Neuronal stem cell (in vitro differentiated cells): ENCODE data around the gene ZNF18.
A peak's percentile ranks its signal among the peaks of the same experiment; 100 is the strongest.

Source experiments
- DNase-seq: peaks from one replicate; pipeline ENCODE4 v3.0.0-alpha.2; 2013; ENCODE audit warnings: low spot score
- H2AFZ ChIP-seq: one replicate; pipeline ENCODE4 v1.6.1; 2013; ENCODE audit warnings: mild to moderate bottlenecking, low read length, inconsistent platforms
- H2AK5ac ChIP-seq: 2 replicates; pipeline ENCODE4 v1.6.1; 2013; ENCODE audit warnings: low read depth, mild to moderate bottlenecking, inconsistent platforms, low read length, moderate library complexity, mixed read lengths
- H2BK120ac ChIP-seq: 2 replicates; pipeline ENCODE4 v1.6.1; 2013; ENCODE audit warnings: low read depth, mild to moderate bottlenecking, inconsistent platforms, low read length, moderate library complexity, mixed read lengths
- H2BK12ac ChIP-seq: one replicate; pipeline ENCODE4 v1.6.1; 2013; ENCODE audit warnings: low read length, inconsistent platforms
- H2BK15ac ChIP-seq: 2 replicates; pipeline ENCODE4 v1.6.1; 2013; ENCODE audit warnings: mild to moderate bottlenecking, low read length, inconsistent platforms, mixed read lengths
- H2BK5ac ChIP-seq: one replicate; pipeline ENCODE4 v1.6.1; 2013; ENCODE audit warnings: inconsistent platforms, mild to moderate bottlenecking, low read length, moderate library complexity
- H3K14ac ChIP-seq: one replicate; pipeline ENCODE4 v1.6.1; 2013; ENCODE audit warnings: low read length, inconsistent platforms
- H3K18ac ChIP-seq: 2 replicates; pipeline ENCODE4 v1.6.1; 2013; ENCODE audit warnings: low read length, inconsistent platforms
- H3K23ac ChIP-seq: 2 replicates; pipeline ENCODE4 v1.6.1; 2013; ENCODE audit warnings: low read depth, mild to moderate bottlenecking, mixed read lengths, low read length, inconsistent platforms; ENCODE audit not compliant: poor library complexity
- H3K27ac ChIP-seq: replicated peaks from 3 replicates; pipeline ENCODE4 v1.5.1; 2013; ENCODE audit warnings: low read length, inconsistent platforms
- H3K27me3 ChIP-seq, 3 experiments: 2 replicates each; pipeline ENCODE4 v1.6.1; 2013; ENCODE audit warnings: low read length in 3 of 3, mild to moderate bottlenecking in 2 of 3, inconsistent platforms in 1 of 3, low read depth in 1 of 3, mixed read lengths in 1 of 3, moderate library complexity in 1 of 3; ENCODE audit not compliant: control insufficient read depth in 3 of 3, insufficient read depth in 3 of 3
- H3K36me3 ChIP-seq, 2 donors: replicated peaks in 1 of 2; 2 replicates each; pipeline ENCODE4 v1.6.1; 2013; ENCODE audit warnings: low read length in 2 of 2; ENCODE audit not compliant: control insufficient read depth in 2 of 2, insufficient read depth in 2 of 2
- H3K4ac ChIP-seq: 2 replicates; pipeline ENCODE4 v1.6.1; 2013; ENCODE audit warnings: inconsistent platforms, mild to moderate bottlenecking, low read length, moderate library complexity
- H3K4me1 ChIP-seq, 2 donors: 1 replicate in 1 of 2; 2 replicates in 1 of 2; pipeline ENCODE4 v1.6.1; 2013; ENCODE audit warnings: low read length in 2 of 2, low read depth in 1 of 2; ENCODE audit not compliant: control insufficient read depth in 2 of 2, insufficient read depth in 1 of 2
- H3K4me2 ChIP-seq: one replicate; pipeline ENCODE4 v1.6.1; 2013; ENCODE audit warnings: mild to moderate bottlenecking, low read length, inconsistent platforms; ENCODE audit not compliant: insufficient read depth, poor library complexity, severe bottlenecking
- H3K4me3 ChIP-seq, 2 donors: 2 replicates each; pipeline ENCODE4 v1.5.1; 2013; ENCODE audit warnings: low read length in 2 of 2, mild to moderate bottlenecking in 2 of 2, inconsistent platforms in 1 of 2, moderate library complexity in 1 of 2
- H3K79me1 ChIP-seq: one replicate; pipeline ENCODE4 v1.6.1; 2013; ENCODE audit warnings: low read depth, mild to moderate bottlenecking, inconsistent platforms, low read length, moderate library complexity
- H3K9ac ChIP-seq: one replicate; pipeline ENCODE4 v1.6.1; 2013; ENCODE audit warnings: mild to moderate bottlenecking, low read depth, low read length, inconsistent platforms; ENCODE audit not compliant: poor library complexity
- H3K9me3 ChIP-seq, 2 donors: replicated peaks in 1 of 2; 2 replicates each; pipeline versions ENCODE3 to v1.6.1; 2013; ENCODE audit warnings: low read length in 2 of 2, mild to moderate bottlenecking in 2 of 2, inconsistent platforms in 1 of 2, low read depth in 1 of 2, mixed read lengths in 1 of 2, moderate library complexity in 1 of 2; ENCODE audit not compliant: control insufficient read depth in 2 of 2, insufficient read depth in 1 of 2
- H4K8ac ChIP-seq: one replicate; pipeline ENCODE4 v1.6.1; 2013; ENCODE audit warnings: low read depth, mild to moderate bottlenecking, inconsistent platforms, low read length, moderate library complexity
- H4K91ac ChIP-seq: one replicate; pipeline ENCODE4 v1.6.1; 2013; ENCODE audit warnings: low read length, low read depth, mild to moderate bottlenecking, inconsistent platforms; ENCODE audit not compliant: poor library complexity
- WGBS, 2 donors: extraction: QIAGEN DNeasy Blood & Tissue Kit; methylation state at CpG; one replicate each; pipeline ENCODE4 v1.1.7; 2013; ENCODE audit warnings: missing lambda C conversion rate in 2 of 2, mixed read lengths in 1 of 2; ENCODE audit not compliant: insufficient read length in 2 of 2, insufficient replicate concordance in 1 of 2; ENCODE audit errors: extremely low coverage in 2 of 2; 5-methylcytosine and 5-hydroxymethylcytosine counted together

The ZNF18 gene

GRCh38 chr17:12021623-12022140 lies 24.4 kb upstream of the ZNF18 start:
- H2BK5ac ChIP-seq, result peak overlapping the region; percentile 59
- H3K23ac ChIP-seq, result no peak overlapping the region
- no peak overlapping the region for H4K91ac ChIP-seq
- no peak overlapping the region for H2BK12ac ChIP-seq
- H2AFZ ChIP-seq, result peak overlapping the region; percentile 92
- H3K14ac ChIP-seq, result no peak overlapping the region
- peaks cover 2 to 12% (median 10%) of the 10 kb centered on the region in 3 experiments for H3K27me3 ChIP-seq
- no peaks in the 10 kb centered on the region for H3K9me3 ChIP-seq
- H2BK120ac ChIP-seq, result no peak overlapping the region
- no peak for DNase-seq
- no peak overlapping the region for H3K4ac ChIP-seq
- H3K27ac ChIP-seq, result no peak overlapping the region
- peaks cover 0 to 4% of the 10 kb centered on the region in 2 donors for H3K36me3 ChIP-seq
- H3K4me1 ChIP-seq, result peaks cover 3 to 9% of the 10 kb centered on the region in 2 donors
- WGBS, 2 donors, result no CpG with 5 or more reads among the region's 3 CpGs
- H3K18ac ChIP-seq, result peak overlapping the region; percentile 77
- peak overlapping the region; percentile 66 to 95 for H3K4me3 ChIP-seq
- no peak overlapping the region for H4K8ac ChIP-seq
- H3K79me1 ChIP-seq, result peaks cover 4% of the 10 kb centered on the region
- no peak overlapping the region for H2AK5ac ChIP-seq
- H2BK15ac ChIP-seq, result no peak overlapping the region
- peak overlapping the region; percentile 52 for H3K4me2 ChIP-seq
- no peak overlapping the region for H3K9ac ChIP-seq

GRCh38 chr17:12020642-12021622 lies 23.7 kb upstream of the ZNF18 start, which contains the start of gene MAP2K4:
TSS of gene MAP2K4 (plus strand) at chr17:12020877. CDS start at chr17:12020887, 10 bp downstream.
- H2BK12ac ChIP-seq, result no peak within 1 kb of the TSS
- peaks cover 2 to 12% (median 10%) of the 10 kb centered on the region in 3 experiments for H3K27me3 ChIP-seq
- peak within 1 kb of the TSS; percentile 92 for H3K14ac ChIP-seq
- peak within 1 kb of the TSS; percentile 97 for H3K9ac ChIP-seq
- H3K18ac ChIP-seq, result peak within 1 kb of the TSS; percentile 98
- H2BK120ac ChIP-seq, result no peak within 1 kb of the TSS
- no peak within 1 kb of the TSS for H4K8ac ChIP-seq
- peak within 1 kb of the TSS; percentile 75 for H3K27ac ChIP-seq
- no peak within 1 kb of the TSS for H4K91ac ChIP-seq
- peak; percentile 88 for DNase-seq
- H2AK5ac ChIP-seq, result no peak within 1 kb of the TSS
- H2AFZ ChIP-seq, result peak within 1 kb of the TSS; percentile 92
- H3K4me1 ChIP-seq, result peaks cover 3 to 9% of the 10 kb centered on the region in 2 donors
- H3K23ac ChIP-seq, result no peak within 1 kb of the TSS
- H2BK5ac ChIP-seq, result peak within 1 kb of the TSS; percentile 59
- no peak within 1 kb of the TSS for H2BK15ac ChIP-seq
- H3K4me3 ChIP-seq, result peak within 1 kb of the TSS; percentile 66 to 95
- no peaks in the 10 kb centered on the region for H3K36me3 ChIP-seq
- WGBS, 2 donors, result no CpG with 5 or more reads among the region's 123 CpGs
- H3K4ac ChIP-seq, result no peak within 1 kb of the TSS
- H3K79me1 ChIP-seq, result peaks cover 4% of the 10 kb centered on the region
- peak within 1 kb of the TSS; percentile 61 for H3K4me2 ChIP-seq
- H3K9me3 ChIP-seq, result no peaks in the 10 kb centered on the region

GRCh38 chr17:12007466-12007865 lies 10.2 kb upstream of the ZNF18 start:
- H3K9me3 ChIP-seq, result no peaks in the 10 kb centered on the region
- H4K8ac ChIP-seq, result no peak overlapping the region
- H3K23ac ChIP-seq, result no peak overlapping the region
- no peaks in the 10 kb centered on the region for H3K36me3 ChIP-seq
- no CpG with 5 or more reads among the region's 5 CpGs for WGBS, 2 donors
- H2BK5ac ChIP-seq, result peak overlapping the region; percentile 44
- H2BK12ac ChIP-seq, result no peak overlapping the region
- no peak overlapping the region for H3K9ac ChIP-seq
- no peak overlapping the region for H3K4me2 ChIP-seq
- H2AFZ ChIP-seq, result peak overlapping the region; percentile 1
- H3K4me3 ChIP-seq, result no peak overlapping the region
- no peak overlapping the region for H2AK5ac ChIP-seq
- H3K4ac ChIP-seq, result no peak overlapping the region
- no peaks in the 10 kb centered on the region for H3K79me1 ChIP-seq
- no peaks in the 10 kb centered on the region for H3K4me1 ChIP-seq
- no peak overlapping the region for H3K27ac ChIP-seq
- no peak for DNase-seq
- no peak overlapping the region for H2BK120ac ChIP-seq
- no peak overlapping the region for H4K91ac ChIP-seq
- peaks cover 0 to 13% (median 0%) of the 10 kb centered on the region in 3 experiments for H3K27me3 ChIP-seq
- H3K18ac ChIP-seq, result no peak overlapping the region
- H2BK15ac ChIP-seq, result no peak overlapping the region
- no peak overlapping the region for H3K14ac ChIP-seq

- Histone ChIP-seq H3K9ac (no peak overlapping the region), H2BK120ac (no peak overlapping the region)
These were observed 2.4 kb upstream of the ZNF18 start for GRCh38 chr17:11999696-12000095.

More at GRCh38 chr17:11999696-12000095, 2.4 kb upstream of the ZNF18 start:
- DNase-seq, result no peak
- Histone ChIP-seq H3K36me3 (no peaks in the 10 kb centered on the region), H3K9me3 (no peaks in the 10 kb centered on the region), H3K23ac (no peak overlapping the region), H3K4me1 (peaks cover 0 to 5% of the 10 kb centered on the region in 2 donors), H2BK5ac (no peak overlapping the region), H2AFZ (no peak overlapping the region), H3K4ac (no peak overlapping the region), H4K8ac (no peak overlapping the region), H3K14ac (no peak overlapping the region), H2AK5ac (no peak overlapping the region), H3K4me3 (no peak overlapping the region), H3K27ac (no peak overlapping the region), H3K4me2 (no peak overlapping the region), H2BK15ac (no peak overlapping the region), H3K27me3 (no peaks in the 10 kb centered on the region), H4K91ac (no peak overlapping the region), H3K18ac (no peak overlapping the region), H3K79me1 (no peaks in the 10 kb centered on the region), H2BK12ac (no peak overlapping the region)
- WGBS, 2 donors, result no CpG with 5 or more reads among the region's 5 CpGs
